Mesenchymal stem cell (in vitro differentiated cells and primary cell): ENCODE results near the gene KCNK10.

Experiments used
- DNase-seq: peaks from one replicate; pipeline ENCODE4 v3.0.0-alpha.2; 2013
- H2AFZ ChIP-seq: one replicate; pipeline ENCODE4 v1.6.1; 2013; ENCODE audit warnings: low read depth, mild to moderate bottlenecking, control low read depth, inconsistent platforms, low read length, moderate library complexity
- H2AK5ac ChIP-seq: 2 replicates; pipeline ENCODE4 v1.6.1; 2013; ENCODE audit warnings: low read length, moderate library complexity, mild to moderate bottlenecking, inconsistent platforms; ENCODE audit not compliant: severe bottlenecking
- H2BK120ac ChIP-seq: one replicate; pipeline ENCODE4 v1.6.1; 2013; ENCODE audit warnings: low read depth, mild to moderate bottlenecking, inconsistent platforms, low read length, moderate library complexity
- H2BK12ac ChIP-seq, 2 experiments: one replicate each; pipeline ENCODE4 v1.6.1; 2013; ENCODE audit warnings: inconsistent platforms in 2 of 2, low read length in 2 of 2, mild to moderate bottlenecking in 2 of 2, moderate library complexity in 2 of 2, control low read depth in 1 of 2
- H2BK15ac ChIP-seq: one replicate; pipeline ENCODE4 v1.6.1; 2013; ENCODE audit warnings: mild to moderate bottlenecking, low read depth, inconsistent platforms; ENCODE audit not compliant: poor library complexity, severe bottlenecking
- H2BK5ac ChIP-seq: 2 replicates; pipeline ENCODE4 v1.6.1; 2013; ENCODE audit warnings: low read depth, mild to moderate bottlenecking, low read length, control low read depth, inconsistent platforms; ENCODE audit not compliant: poor library complexity, severe bottlenecking
- H3K14ac ChIP-seq, 2 experiments: one replicate each; pipeline ENCODE4 v1.6.1; 2013; ENCODE audit warnings: inconsistent platforms in 2 of 2, low read length in 2 of 2, control low read depth in 1 of 2, mild to moderate bottlenecking in 1 of 2, moderate library complexity in 1 of 2
- H3K18ac ChIP-seq, 2 experiments: one replicate each; pipeline ENCODE4 v1.6.1; 2013; ENCODE audit warnings: inconsistent platforms in 2 of 2, low read length in 2 of 2, control low read depth in 1 of 2, low read depth in 1 of 2, mild to moderate bottlenecking in 1 of 2
- H3K23ac ChIP-seq, 2 experiments: one replicate each; pipeline ENCODE4 v1.6.1; 2013; ENCODE audit warnings: inconsistent platforms in 2 of 2, low read length in 2 of 2, mild to moderate bottlenecking in 2 of 2, moderate library complexity in 2 of 2, control low read depth in 1 of 2
- H3K27ac ChIP-seq: 2 replicates; pipeline ENCODE4 v1.5.1; 2013; ENCODE audit warnings: mild to moderate bottlenecking, moderate library complexity, low read length, control low read depth, inconsistent platforms; ENCODE audit not compliant: poor library complexity, severe bottlenecking
- H3K27me3 ChIP-seq, 2 experiments: 2 replicates each; pipeline versions ENCODE4 v1.6.1 to v1.7.0; 2013; ENCODE audit warnings: low read length in 2 of 2, mild to moderate bottlenecking in 2 of 2, moderate library complexity in 2 of 2, control low read depth in 1 of 2, inconsistent platforms in 1 of 2; ENCODE audit not compliant: control insufficient read depth in 1 of 2, insufficient read depth in 1 of 2
- H3K36me3 ChIP-seq, 2 experiments: 2 replicates each; pipeline versions ENCODE4 v1.6.1 to v1.7.0; 2013; ENCODE audit warnings: low read length in 2 of 2, control low read depth in 1 of 2, inconsistent platforms in 1 of 2, low read depth in 1 of 2, mild to moderate bottlenecking in 1 of 2; ENCODE audit not compliant: insufficient read depth in 2 of 2, control insufficient read depth in 1 of 2
- H3K4ac ChIP-seq, 2 experiments: one replicate each; pipeline ENCODE4 v1.6.1; 2013; ENCODE audit warnings: inconsistent platforms in 2 of 2, low read length in 2 of 2, mild to moderate bottlenecking in 2 of 2, moderate library complexity in 2 of 2, control low read depth in 1 of 2, low read depth in 1 of 2
- H3K4me1 ChIP-seq: 2 replicates; pipeline ENCODE4 v1.6.1; 2013; ENCODE audit warnings: low read depth, low read length, control low read depth; ENCODE audit not compliant: control insufficient read depth, insufficient read depth
- H3K4me2 ChIP-seq: 2 replicates; pipeline ENCODE4 v1.6.1; 2013; ENCODE audit warnings: low read length, mild to moderate bottlenecking, inconsistent platforms; ENCODE audit not compliant: poor library complexity, severe bottlenecking
- H3K4me3 ChIP-seq, 2 experiments: 2 replicates each; pipeline versions ENCODE4 v1.5.1 to v1.7.0; 2013; ENCODE audit warnings: low read length in 2 of 2, mild to moderate bottlenecking in 2 of 2, control low read depth in 1 of 2, low read depth in 1 of 2; ENCODE audit not compliant: insufficient read depth in 1 of 2
- H3K79me1 ChIP-seq: replicated peaks from 2 replicates; pipeline ENCODE4 v1.6.1; 2013; ENCODE audit warnings: mild to moderate bottlenecking, control low read depth, low read length, inconsistent platforms; ENCODE audit not compliant: poor library complexity, severe bottlenecking
- H3K9ac ChIP-seq: 2 replicates; pipeline ENCODE4 v1.7.0; 2013; ENCODE audit warnings: mild to moderate bottlenecking, low read length, moderate library complexity
- H3K9me3 ChIP-seq: 2 replicates; pipeline ENCODE4 v1.7.0; 2013; ENCODE audit warnings: mild to moderate bottlenecking, low read length; ENCODE audit not compliant: control insufficient read depth
- H4K8ac ChIP-seq: one replicate; pipeline ENCODE4 v1.6.1; 2013; ENCODE audit warnings: inconsistent platforms, mild to moderate bottlenecking, low read length, moderate library complexity
- H4K91ac ChIP-seq: one replicate; pipeline ENCODE4 v1.6.1; 2013; ENCODE audit warnings: mild to moderate bottlenecking, low read length, inconsistent platforms
- WGBS: methylation state at CpG from one replicate; pipeline ENCODE4 v1.1.7; 2013; ENCODE audit warnings: mixed read lengths; 5-methylcytosine and 5-hydroxymethylcytosine counted together

KCNK10 gene

GRCh38 chr14:88255798-88256197 is 67.3 kb downstream of the KCNK10 start:
- Histone ChIP-seq H3K4me3 (no peak overlapping the region), H2BK12ac (no peak overlapping the region), H4K91ac (no peak overlapping the region), H3K23ac (no peak overlapping the region), H3K36me3 (no peaks in the 10 kb centered on the region), H3K4me2 (no peak overlapping the region), H2BK15ac (no peak overlapping the region), H3K27me3 (peaks cover 0 to 19% of the 10 kb centered on the region in 2 experiments), H3K18ac (no peak overlapping the region), H2BK5ac (no peak overlapping the region), H3K4me1 (no peaks in the 10 kb centered on the region), H3K79me1 (no peaks in the 10 kb centered on the region), H2AK5ac (no peak overlapping the region), H2AFZ (no peak overlapping the region), H3K4ac (no peak overlapping the region), H4K8ac (no peak overlapping the region), H3K27ac (no peak overlapping the region), H3K9ac (no peak overlapping the region), H2BK120ac (no peak overlapping the region), H3K9me3 (no peaks in the 10 kb centered on the region), H3K14ac (no peak overlapping the region)
- DNase-seq, result no peak
- 43% methylated on average over 4 of the region's 4 CpGs for WGBS

DNA sequence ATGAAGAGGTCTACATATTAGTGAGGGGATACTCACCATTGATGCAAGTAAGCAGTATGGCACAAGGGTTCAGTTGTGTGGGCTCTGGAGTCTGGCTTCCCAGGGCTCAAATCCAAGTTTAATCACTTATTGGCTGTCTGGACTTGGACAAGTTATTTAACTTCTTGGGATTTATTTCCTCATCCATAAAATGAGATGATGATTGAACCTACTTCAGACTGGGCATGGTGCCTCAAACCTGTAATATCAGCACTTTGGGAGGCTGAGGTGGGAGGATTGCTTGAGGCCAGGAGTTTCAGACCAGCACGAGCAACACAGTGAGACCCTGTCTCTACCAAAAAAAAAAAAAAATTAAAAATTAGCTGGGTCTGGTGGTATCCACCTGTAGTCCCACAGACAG is 67.9 kb downstream of the KCNK10 start:
- Histone ChIP-seq H3K27ac (no peak overlapping the region), H2BK120ac (no peak overlapping the region), H4K91ac (no peak overlapping the region), H3K4me1 (no peaks in the 10 kb centered on the region), H3K9ac (no peak overlapping the region), H2BK5ac (no peak overlapping the region), H3K23ac (no peak overlapping the region), H2BK15ac (no peak overlapping the region), H3K4me2 (no peak overlapping the region), H3K36me3 (no peaks in the 10 kb centered on the region), H3K27me3 (peaks cover 0 to 19% of the 10 kb centered on the region in 2 experiments), H2AFZ (no peak overlapping the region), H3K4ac (no peak overlapping the region), H4K8ac (no peak overlapping the region), H2BK12ac (no peak overlapping the region), H2AK5ac (no peak overlapping the region), H3K79me1 (no peaks in the 10 kb centered on the region), H3K14ac (no peak overlapping the region), H3K9me3 (no peaks in the 10 kb centered on the region), H3K18ac (no peak overlapping the region), H3K4me3 (no peak overlapping the region)
- no peak for DNase-seq
- WGBS, result 83% methylated on average over 1 of the region's 1 CpG

GRCh38 chr14:88252498-88252897 is 70.6 kb downstream of the KCNK10 start:
- no peak overlapping the region for H2AK5ac ChIP-seq
- no peak overlapping the region for H3K9ac ChIP-seq
- H3K4ac ChIP-seq, result no peak overlapping the region
- H3K27me3 ChIP-seq, result peaks cover 0 to 27% of the 10 kb centered on the region in 2 experiments
- H3K18ac ChIP-seq, result no peak overlapping the region
- no peaks in the 10 kb centered on the region for H3K36me3 ChIP-seq
- no peak overlapping the region for H2BK120ac ChIP-seq
- H3K4me2 ChIP-seq, result no peak overlapping the region
- no peak overlapping the region for H4K91ac ChIP-seq
- no peak overlapping the region for H2AFZ ChIP-seq
- H2BK12ac ChIP-seq, result no peak overlapping the region
- WGBS, result 72% methylated on average over 3 of the region's 3 CpGs
- no peak overlapping the region for H3K27ac ChIP-seq
- no peaks in the 10 kb centered on the region for H3K4me1 ChIP-seq
- H3K79me1 ChIP-seq, result no peaks in the 10 kb centered on the region
- H2BK5ac ChIP-seq, result no peak overlapping the region
- no peak for DNase-seq
- H3K4me3 ChIP-seq, result no peak overlapping the region
- no peaks in the 10 kb centered on the region for H3K9me3 ChIP-seq
- no peak overlapping the region for H2BK15ac ChIP-seq
- H3K23ac ChIP-seq, result no peak overlapping the region
- H4K8ac ChIP-seq, result no peak overlapping the region
- no peak overlapping the region for H3K14ac ChIP-seq

DNA sequence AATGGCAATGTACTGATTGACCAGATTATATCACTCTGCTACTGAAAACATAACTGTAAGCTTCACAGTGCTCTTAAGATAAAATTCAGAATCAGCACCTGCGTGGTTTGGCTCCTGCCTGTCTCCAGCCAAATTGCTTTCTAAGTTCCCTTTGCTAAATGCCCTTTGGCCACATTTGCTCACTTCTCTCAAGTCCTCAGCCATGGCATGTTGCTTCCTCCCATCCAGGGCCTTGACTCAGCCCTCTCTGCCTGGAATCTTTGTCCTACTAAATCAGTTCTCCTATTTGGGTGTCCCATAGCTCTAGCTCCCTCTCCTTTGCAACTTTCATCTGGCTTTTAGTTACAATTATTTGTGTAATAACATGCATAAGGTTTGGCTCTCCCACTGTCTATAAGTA is 71.4 kb downstream of the KCNK10 start:
- H3K27me3 ChIP-seq, result peaks cover 0 to 31% of the 10 kb centered on the region in 2 experiments

More for the DNA sequence above, 71.4 kb downstream of the KCNK10 start:
- Histone ChIP-seq H3K36me3 (no peaks in the 10 kb centered on the region), H3K14ac (no peak overlapping the region), H3K9me3 (no peaks in the 10 kb centered on the region), H2AFZ (no peak overlapping the region), H3K4me3 (no peak overlapping the region), H3K4ac (no peak overlapping the region), H2BK12ac (no peak overlapping the region), H3K23ac (no peak overlapping the region), H3K4me1 (no peaks in the 10 kb centered on the region), H2BK5ac (no peak overlapping the region), H3K79me1 (no peaks in the 10 kb centered on the region), H2BK15ac (no peak overlapping the region), H3K18ac (no peak overlapping the region), H4K8ac (no peak overlapping the region), H3K27ac (no peak overlapping the region), H3K9ac (no peak overlapping the region), H4K91ac (no peak overlapping the region), H3K4me2 (no peak overlapping the region), H2BK120ac (no peak overlapping the region), H2AK5ac (no peak overlapping the region)
- no peak for DNase-seq
- WGBS, result 42% methylated on average over 1 of the region's 1 CpG
